SK-N-SH treated with all-trans-retinoic acid at 6 μM for 48 hours (cell line): ENCODE measurements around the gene HS6ST2.

Experiments used
- ATAC-seq: fragments of 200-7000 bp; cut with Tn5 transposase; 3 replicates; pipeline ENCODE4 v1.9.1; 2020; ENCODE audit warnings: mild to moderate bottlenecking, moderate library complexity
- ARNTL ChIP-seq: fragments of 450-650 bp; formaldehyde crosslinking; IDR thresholded peaks from 2 replicates; pipeline ENCODE4 v1.5.0; 2020; ENCODE audit warnings: low read depth, mild to moderate bottlenecking, moderate library complexity, borderline replicate concordance
- BACH2 ChIP-seq: fragments of 250-450 bp; sonication (Bioruptor Pico); IDR thresholded peaks from 2 replicates; pipeline ENCODE4 v1.9.0; 2021; ENCODE audit warnings: mild to moderate bottlenecking, borderline replicate concordance
- CREB5 ChIP-seq: fragments of 250-450 bp; sonication (Bioruptor Pico); IDR thresholded peaks from 2 replicates; pipeline ENCODE4 v1.5.1; 2020; ENCODE audit warnings: low read depth, mild to moderate bottlenecking, moderate library complexity
- CSDC2 ChIP-seq: fragments of 250-450 bp; sonication (Bioruptor Pico); IDR thresholded peaks from 2 replicates; pipeline ENCODE4 v1.5.0; 2020; ENCODE audit warnings: mild to moderate bottlenecking, moderate library complexity
- CSRNP3 ChIP-seq: fragments of 250-450 bp; sonication (Bioruptor Pico); IDR thresholded peaks from 2 replicates; pipeline ENCODE4 v1.5.1; 2021; ENCODE audit warnings: mild to moderate bottlenecking, moderate library complexity
- ESRRG ChIP-seq: fragments of 250-450 bp; sonication (Bioruptor Pico); IDR thresholded peaks from 2 replicates; pipeline ENCODE4 v1.6.1; 2021; ENCODE audit warnings: mild to moderate bottlenecking
- ISL1 ChIP-seq: fragments of 250-450 bp; sonication (Bioruptor Pico); IDR thresholded peaks from 2 replicates; pipeline ENCODE4 v2.1.2; 2022; ENCODE audit warnings: mild to moderate bottlenecking, moderate library complexity
- OSR1 ChIP-seq: fragments of 250-450 bp; sonication (Bioruptor Pico); IDR thresholded peaks from 2 replicates; pipeline ENCODE4 v1.8.0; 2022; ENCODE audit warnings: moderate library complexity, mild to moderate bottlenecking, inconsistent platforms
- PATZ1 ChIP-seq: fragments of 250-450 bp; sonication (Bioruptor Pico); IDR thresholded peaks from 2 replicates; pipeline ENCODE4 v1.8.0; 2020; ENCODE audit warnings: mild to moderate bottlenecking, moderate library complexity, borderline replicate concordance
- POU6F1 ChIP-seq: fragments of 250-450 bp; sonication (Bioruptor Pico); IDR thresholded peaks from 2 replicates; pipeline ENCODE4 v1.8.0; 2021; ENCODE audit warnings: low read depth, mild to moderate bottlenecking, moderate library complexity, borderline replicate concordance
- PPARA ChIP-seq: fragments of 250-450 bp; sonication (Bioruptor Pico); IDR thresholded peaks from 2 replicates; pipeline ENCODE4 v1.5.0; 2020; ENCODE audit warnings: mild to moderate bottlenecking, borderline replicate concordance
- RARB ChIP-seq: fragments of 250-450 bp; sonication (Bioruptor Pico); IDR thresholded peaks from 2 replicates; pipeline ENCODE4 v1.8.0; 2021; ENCODE audit warnings: mild to moderate bottlenecking, moderate library complexity
- SNAI2 ChIP-seq: fragments of 250-450 bp; sonication (Bioruptor Pico); IDR thresholded peaks from 2 replicates; pipeline ENCODE4 v1.5.0; 2020; ENCODE audit warnings: mild to moderate bottlenecking, moderate library complexity
- TCF4 ChIP-seq: fragments of 250-450 bp; sonication (Bioruptor Pico); IDR thresholded peaks from 2 replicates; pipeline ENCODE4 v1.8.0; 2021; ENCODE audit warnings: mild to moderate bottlenecking, moderate library complexity, borderline replicate concordance
- TSHZ2 ChIP-seq: fragments of 250-450 bp; sonication (Bioruptor Pico); IDR thresholded peaks from 2 replicates; pipeline ENCODE4 v1.5.0; 2020; ENCODE audit warnings: mild to moderate bottlenecking, moderate library complexity
- ZC3H10 ChIP-seq: fragments of 250-450 bp; sonication (Bioruptor Pico); IDR thresholded peaks from 2 replicates; pipeline ENCODE4 v1.5.1; 2021; ENCODE audit warnings: mild to moderate bottlenecking, moderate library complexity
- ZFP3 ChIP-seq: fragments of 250-450 bp; sonication (Bioruptor Pico); IDR thresholded peaks from 2 replicates; pipeline ENCODE4 v1.5.0; 2020; ENCODE audit warnings: mild to moderate bottlenecking, moderate library complexity
- ZFP30 ChIP-seq: fragments of 450-650 bp; formaldehyde crosslinking; IDR thresholded peaks from 2 replicates; pipeline ENCODE4 v1.5.0; 2022; ENCODE audit warnings: mild to moderate bottlenecking, moderate library complexity
- ZNF70 ChIP-seq: fragments of 450-650 bp; formaldehyde crosslinking; IDR thresholded peaks from 2 replicates; pipeline ENCODE4 v1.5.0; 2020; ENCODE audit warnings: mild to moderate bottlenecking, moderate library complexity
- ZNF8 ChIP-seq: fragments of 450-650 bp; formaldehyde crosslinking; IDR thresholded peaks from 2 replicates; pipeline ENCODE4 v1.5.0; 2020; ENCODE audit warnings: mild to moderate bottlenecking, moderate library complexity

Gene HS6ST2

GRCh38 chrX:132790329-132790728 is 168.1 kb downstream of the HS6ST2 start:
- no peak for ATAC-seq
- no peak for TF ChIP-seq CREB5 (CRISPR knock-in tag)
- no peak for TF ChIP-seq CSDC2 (CRISPR knock-in tag)
- TF ChIP-seq TCF4 (CRISPR knock-in tag), result no peak
- TF ChIP-seq TSHZ2 (CRISPR knock-in tag), result no peak
- TF ChIP-seq CSRNP3 (CRISPR knock-in tag), result no peak
- no peak for TF ChIP-seq ZC3H10 (CRISPR knock-in tag)
- TF ChIP-seq ARNTL (CRISPR knock-in tag), result no peak
- TF ChIP-seq ZNF8 (CRISPR knock-in tag), result no peak
- TF ChIP-seq PPARA (CRISPR knock-in tag), result no peak
- TF ChIP-seq SNAI2, result no peak
- TF ChIP-seq ZFP3 (CRISPR knock-in tag), result no peak
- no peak for TF ChIP-seq ZFP30 (CRISPR knock-in tag)
- TF ChIP-seq, all 23 proteins: peak for 0

- TF ChIP-seq ESRRG (CRISPR knock-in tag) (no peak), ZC3H10 (CRISPR knock-in tag) (no peak), ZNF70 (no peak), OSR1 (no peak), BACH2 (CRISPR knock-in tag) (no peak), POU6F1 (CRISPR knock-in tag) (no peak), TSHZ2 (CRISPR knock-in tag) (no peak), ISL1 (CRISPR knock-in tag) (no peak), RARB (CRISPR knock-in tag) (no peak), CREB5 (CRISPR knock-in tag) (no peak), CSDC2 (CRISPR knock-in tag) (no peak), ZFP3 (CRISPR knock-in tag) (no peak), PPARA (CRISPR knock-in tag) (no peak), PATZ1 (CRISPR knock-in tag) (no peak), SNAI2 (no peak), ARNTL (CRISPR knock-in tag) (no peak)
- no peak for ATAC-seq
Observed at GRCh38 chrX:132786217-132786616, 172.2 kb downstream of the HS6ST2 start.
